IPS-18a (cell line): Measurements from ENCODE around the gene TYMS.
"Not testable (repeated sequence)": the region's sequence is repeated elsewhere in the genome, so short reads cannot be mapped to it uniquely, and the experiment has no call there.

ENCODE experiments used
- H3K27ac ChIP-seq: one replicate; pipeline ENCODE4 v1.5.1; 2013; ENCODE audit warnings: low read length
- H3K27me3 ChIP-seq: one replicate; pipeline ENCODE4 v1.6.1; 2013; ENCODE audit warnings: mild to moderate bottlenecking, low read length; ENCODE audit not compliant: control insufficient read depth, insufficient read depth
- H3K36me3 ChIP-seq: one replicate; pipeline ENCODE4 v1.6.1; 2013; ENCODE audit warnings: low read depth, low read length; ENCODE audit not compliant: control insufficient read depth
- H3K4me1 ChIP-seq: one replicate; pipeline ENCODE4 v1.6.1; 2013; ENCODE audit warnings: low read depth, low read length; ENCODE audit not compliant: control insufficient read depth
- H3K4me3 ChIP-seq: one replicate; pipeline ENCODE4 v1.5.1; 2013; ENCODE audit warnings: low read length
- H3K9ac ChIP-seq: one replicate; pipeline ENCODE4 v1.6.1; 2013; ENCODE audit warnings: mild to moderate bottlenecking, low read length, moderate library complexity
- H3K9me3 ChIP-seq: one replicate; pipeline ENCODE4 v1.6.1; 2013; ENCODE audit warnings: low read depth, low read length; ENCODE audit not compliant: control insufficient read depth

TYMS gene

GRCh38 chr18:680392-680791 lies 22.9 kb downstream of the TYMS start:
- Histone ChIP-seq H3K9me3 (no peaks in the 10 kb centered on the region), H3K27ac (no peak overlapping the region), H3K27me3 (no peaks in the 10 kb centered on the region), H3K4me3 (no peak overlapping the region), H3K4me1 (peaks cover 3% of the 10 kb centered on the region), H3K36me3 (peaks cover 36% of the 10 kb centered on the region), H3K9ac (no peak overlapping the region)

GRCh38 chr18:681985-682384 lies 24.5 kb downstream of the TYMS start:
- Histone ChIP-seq H3K36me3 (peaks cover 22% of the 10 kb centered on the region), H3K4me3 (no peak overlapping the region), H3K9ac (no peak overlapping the region), H3K27me3 (no peaks in the 10 kb centered on the region), H3K27ac (no peak overlapping the region), H3K9me3 (no peaks in the 10 kb centered on the region), H3K4me1 (peaks cover 17% of the 10 kb centered on the region)

GRCh38 chr18:682416-682815 lies 25.0 kb downstream of the TYMS start:
- not testable (repeated sequence) for H3K4me3 ChIP-seq, H3K9ac ChIP-seq, H3K27ac ChIP-seq, H3K27me3 ChIP-seq, H3K9me3 ChIP-seq
- H3K36me3 ChIP-seq = peaks cover 19% of the 10 kb centered on the region
- H3K4me1 ChIP-seq = peaks cover 21% of the 10 kb centered on the region

- H3K9ac ChIP-seq = no peak overlapping the region
- no peak overlapping the region for H3K4me3 ChIP-seq
- H3K9me3 ChIP-seq = no peaks in the 10 kb centered on the region
- H3K36me3 ChIP-seq = peaks cover 15% of the 10 kb centered on the region
- peaks cover 23% of the 10 kb centered on the region for H3K4me1 ChIP-seq
- H3K27ac ChIP-seq = no peak overlapping the region
- peaks cover 5% of the 10 kb centered on the region for H3K27me3 ChIP-seq
Measured at GRCh38 chr18:682833-683232, 25.4 kb downstream of the TYMS start.

- no peak overlapping the region for H3K4me3 ChIP-seq
- no peak overlapping the region for H3K9ac ChIP-seq
- H3K27ac ChIP-seq = no peak overlapping the region
- no peaks in the 10 kb centered on the region for H3K9me3 ChIP-seq
- H3K4me1 ChIP-seq = peaks cover 23% of the 10 kb centered on the region
- H3K27me3 ChIP-seq = peaks cover 9% of the 10 kb centered on the region
- H3K36me3 ChIP-seq = peaks cover 13% of the 10 kb centered on the region
Measured at GRCh38 chr18:683531-683930, 26.1 kb downstream of the TYMS start.

GRCh38 chr18:685438-685837 lies 28.0 kb downstream of the TYMS start:
- H3K9me3 ChIP-seq = no peaks in the 10 kb centered on the region
- no peak overlapping the region for H3K27ac ChIP-seq
- peaks cover 9% of the 10 kb centered on the region for H3K27me3 ChIP-seq
- H3K4me3 ChIP-seq = no peak overlapping the region
- H3K36me3 ChIP-seq = peaks cover 13% of the 10 kb centered on the region
- peaks cover 23% of the 10 kb centered on the region for H3K4me1 ChIP-seq
- no peak overlapping the region for H3K9ac ChIP-seq

- peaks cover 13% of the 10 kb centered on the region for H3K36me3 ChIP-seq
- peak overlapping the region; percentile 42 for H3K4me3 ChIP-seq
- no peaks in the 10 kb centered on the region for H3K9me3 ChIP-seq
- H3K27me3 ChIP-seq = peaks cover 9% of the 10 kb centered on the region
- H3K9ac ChIP-seq = no peak overlapping the region
- H3K27ac ChIP-seq = no peak overlapping the region
- peaks cover 23% of the 10 kb centered on the region for H3K4me1 ChIP-seq
Measured at GRCh38 chr18:686339-687111, 29.1 kb downstream of the TYMS start.

- Histone ChIP-seq H3K27ac (no peak overlapping the region), H3K9ac (no peak overlapping the region), H3K4me3 (no peak overlapping the region), H3K36me3 (peaks cover 12% of the 10 kb centered on the region), H3K27me3 (peaks cover 9% of the 10 kb centered on the region), H3K9me3 (no peaks in the 10 kb centered on the region), H3K4me1 (peaks cover 23% of the 10 kb centered on the region)
Measured at GRCh38 chr18:688323-688722, 30.9 kb downstream of the TYMS start.

GRCh38 chr18:692824-693223 lies 35.4 kb downstream of the TYMS start:
- Histone ChIP-seq H3K4me1 (no peaks in the 10 kb centered on the region), H3K27me3 (peaks cover 4% of the 10 kb centered on the region), H3K36me3 (peaks cover 16% of the 10 kb centered on the region), H3K9ac (no peak overlapping the region), H3K4me3 (no peak overlapping the region), H3K27ac (no peak overlapping the region), H3K9me3 (no peaks in the 10 kb centered on the region)

- H3K27me3 ChIP-seq = no peaks in the 10 kb centered on the region
- H3K9ac ChIP-seq = no peak overlapping the region
- H3K36me3 ChIP-seq = peaks cover 16% of the 10 kb centered on the region
- no peaks in the 10 kb centered on the region for H3K4me1 ChIP-seq
- no peaks in the 10 kb centered on the region for H3K9me3 ChIP-seq
- no peak overlapping the region for H3K4me3 ChIP-seq
- no peak overlapping the region for H3K27ac ChIP-seq
Measured at GRCh38 chr18:693466-694187, 36.2 kb downstream of the TYMS start.

- Histone ChIP-seq H3K9ac (no peak overlapping the region), H3K27ac (no peak overlapping the region), H3K4me3 (no peak overlapping the region), H3K27me3 (no peaks in the 10 kb centered on the region), H3K4me1 (no peaks in the 10 kb centered on the region), H3K36me3 (peaks cover 9% of the 10 kb centered on the region), H3K9me3 (no peaks in the 10 kb centered on the region)
Measured at GRCh38 chr18:697012-697411, 39.6 kb downstream of the TYMS start.

- Histone ChIP-seq H3K27ac (no peak overlapping the region), H3K4me3 (no peak overlapping the region), H3K9me3 (no peaks in the 10 kb centered on the region), H3K36me3 (peaks cover 6% of the 10 kb centered on the region), H3K4me1 (no peaks in the 10 kb centered on the region), H3K27me3 (no peaks in the 10 kb centered on the region), H3K9ac (no peak overlapping the region)
Measured at GRCh38 chr18:697800-698199, 40.3 kb downstream of the TYMS start.
